ENCODE data around the gene KRTAP9-2. TPM values are rescaled to one million over a fixed set of nuclear protein-coding genes. Genes with fewer than 3 reads are reported as not detected.
"Not testable (repeated sequence)": the region's sequence is repeated elsewhere in the genome, so short reads cannot be mapped to it uniquely, and the experiment has no call there.

The KRTAP9-2 gene
- not detected for total RNA-seq

GRCh38 chr17:41226598-41227095 is at the start of gene KRTAP9-2:
Gene KRTAP9-2, plus strand, starts transcription at chr17:41226648. Its CDS starts 7 bp downstream, at chr17:41226655.
- H3K27me3 ChIP-seq; H3K9me3 ChIP-seq; H3K27ac ChIP-seq; H3K4me1 ChIP-seq; H3K4me3 ChIP-seq; DNase-seq; intact Hi-C loops (cut with DNase I; ENCODE audit: low total_unique reads); H3K36me3 ChIP-seq: not testable (repeated sequence)

- DNase-seq: no peak
- Histone ChIP-seq H3K4me1 (no peaks in the 10 kb centered on the region), H3K27ac (no peak overlapping the region), H3K4me3 (no peak overlapping the region), H3K36me3 (no peaks in the 10 kb centered on the region), H3K27me3 (no peaks in the 10 kb centered on the region), H3K9me3 (no peaks in the 10 kb centered on the region)
- no peak for TF ChIP-seq CTCF (IDR thresholded peaks at IDR 0.05)
- TF ChIP-seq POLR2A (IDR thresholded peaks at IDR 0.05): no peak
- intact Hi-C loops (cut with DNase I; ENCODE audit: low total_unique reads): no loop called here
Observed at GRCh38 chr17:41176744-41177387, 49.6 kb upstream of the KRTAP9-2 start.

- Histone ChIP-seq H3K27me3 (no peaks in the 10 kb centered on the region), H3K4me3 (no peak within 1 kb of the TSS), H3K27ac (no peak within 1 kb of the TSS), H3K36me3 (no peaks in the 10 kb centered on the region), H3K9me3 (no peaks in the 10 kb centered on the region), H3K4me1 (no peaks in the 10 kb centered on the region)
- DNase-seq: no peak
- TF ChIP-seq POLR2A (IDR thresholded peaks at IDR 0.05) (no peak), CTCF (IDR thresholded peaks at IDR 0.05) (no peak)
- intact Hi-C loops (cut with DNase I; ENCODE audit: low total_unique reads): no loop called here
Observed at GRCh38 chr17:41177727-41178271, 48.6 kb upstream of the KRTAP9-2 start, which contains the start of gene KRTAP4-2. Gene KRTAP4-2, minus strand, starts transcription at chr17:41178221. Its CDS starts 57 bp downstream, at chr17:41178164.

- Histone ChIP-seq H3K36me3 (no peaks in the 10 kb centered on the region), H3K4me3 (no peak overlapping the region), H3K4me1 (no peaks in the 10 kb centered on the region), H3K27ac (no peak overlapping the region), H3K9me3 (no peaks in the 10 kb centered on the region), H3K27me3 (no peaks in the 10 kb centered on the region)
- TF ChIP-seq POLR2A (IDR thresholded peaks at IDR 0.05): no peak
- TF ChIP-seq CTCF (IDR thresholded peaks at IDR 0.05): no peak
- no peak for DNase-seq
- intact Hi-C loops (cut with DNase I; ENCODE audit: low total_unique reads): no loop called here
Observed at GRCh38 chr17:41178341-41178740, 48.1 kb upstream of the KRTAP9-2 start.

- Histone ChIP-seq H3K27ac (no peak overlapping the region), H3K9me3 (no peaks in the 10 kb centered on the region), H3K36me3 (no peaks in the 10 kb centered on the region), H3K27me3 (no peaks in the 10 kb centered on the region), H3K4me1 (no peaks in the 10 kb centered on the region), H3K4me3 (no peak overlapping the region)
- intact Hi-C loops (cut with DNase I; ENCODE audit: low total_unique reads): no loop called here
- no peak for DNase-seq
- TF ChIP-seq POLR2A (IDR thresholded peaks at IDR 0.05) (no peak), CTCF (IDR thresholded peaks at IDR 0.05) (no peak)
Observed at GRCh38 chr17:41178843-41179616, 47.4 kb upstream of the KRTAP9-2 start.
